Medulla oblongata (tissue), 1 donor: ENCODE results near the gene ABLIM2.
A peak's percentile ranks its signal among the peaks of the same experiment; 100 is the strongest.
"Not testable (repeated sequence)": the region's sequence is repeated elsewhere in the genome, so short reads cannot be mapped to it uniquely, and the experiment has no call there.

Source experiments
- DNase-seq: peaks from one replicate; pipeline ENCODE4 v3.0.0-alpha.2; 2015; ENCODE audit errors: extremely low spot score

The ABLIM2 gene

DNA sequence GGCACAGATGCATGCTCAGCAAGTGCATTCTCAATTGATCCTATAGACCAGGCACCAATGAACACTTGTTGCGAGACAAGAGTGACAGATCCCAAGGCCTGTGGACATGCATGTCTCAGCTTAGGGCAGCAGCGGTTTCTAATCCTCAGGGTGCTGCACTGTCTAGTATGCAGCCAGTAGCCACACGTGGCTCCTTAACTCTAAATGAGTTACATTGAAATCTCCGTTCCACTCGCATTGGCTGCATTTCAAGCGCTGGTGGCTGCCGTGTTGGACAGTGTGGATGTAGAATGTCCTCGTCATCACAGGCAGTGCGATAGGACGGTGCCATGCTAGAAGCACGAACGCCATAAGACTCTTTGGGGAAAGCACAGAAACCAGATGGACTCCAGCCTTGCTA is 194.9 kb downstream of the ABLIM2 start:
- no peak for DNase-seq

DNA sequence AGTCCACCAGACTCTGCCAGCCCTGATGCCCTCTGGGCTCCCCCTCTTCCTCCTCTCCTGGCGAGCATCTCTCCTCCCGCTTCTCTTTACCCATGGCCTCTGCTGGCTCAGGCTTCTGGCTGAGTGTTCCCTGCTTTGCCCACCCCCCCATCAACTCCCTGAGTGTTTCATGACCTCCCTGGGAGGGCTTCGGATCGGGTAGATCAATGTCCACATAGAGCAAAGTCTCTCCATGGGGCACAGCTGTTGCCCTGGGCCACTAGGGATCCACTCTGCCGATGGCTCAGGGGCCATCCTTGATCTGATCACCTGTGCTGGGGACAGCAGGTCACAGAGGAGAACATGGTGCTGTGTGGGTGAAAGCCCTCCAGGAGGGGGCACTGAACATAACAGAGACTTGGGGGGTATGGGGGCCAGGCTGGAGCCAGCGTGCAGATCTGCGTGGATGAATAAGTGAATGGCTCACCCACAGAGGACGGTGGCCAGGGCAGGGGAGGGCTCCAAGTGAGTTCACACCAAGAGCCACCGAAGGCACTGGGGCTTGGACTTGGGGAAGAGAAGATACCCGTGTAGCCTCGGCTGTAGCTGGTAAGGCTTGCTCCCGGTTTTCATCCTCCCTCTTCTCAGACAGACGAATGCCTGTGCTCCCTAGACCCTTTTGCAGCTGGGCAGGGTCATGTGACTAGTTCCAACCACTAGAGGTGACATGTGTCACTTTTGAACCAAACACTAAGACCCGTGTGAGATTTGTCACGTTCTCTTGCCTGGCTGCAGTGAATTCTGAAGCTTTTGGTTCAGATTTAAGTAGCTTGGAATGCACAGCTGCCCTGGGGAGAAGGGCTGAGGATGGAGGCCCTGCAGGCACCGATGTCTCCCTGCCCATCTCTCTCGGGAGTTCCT is 195.8 kb downstream of the ABLIM2 start:
- DNase-seq: no peak

DNA sequence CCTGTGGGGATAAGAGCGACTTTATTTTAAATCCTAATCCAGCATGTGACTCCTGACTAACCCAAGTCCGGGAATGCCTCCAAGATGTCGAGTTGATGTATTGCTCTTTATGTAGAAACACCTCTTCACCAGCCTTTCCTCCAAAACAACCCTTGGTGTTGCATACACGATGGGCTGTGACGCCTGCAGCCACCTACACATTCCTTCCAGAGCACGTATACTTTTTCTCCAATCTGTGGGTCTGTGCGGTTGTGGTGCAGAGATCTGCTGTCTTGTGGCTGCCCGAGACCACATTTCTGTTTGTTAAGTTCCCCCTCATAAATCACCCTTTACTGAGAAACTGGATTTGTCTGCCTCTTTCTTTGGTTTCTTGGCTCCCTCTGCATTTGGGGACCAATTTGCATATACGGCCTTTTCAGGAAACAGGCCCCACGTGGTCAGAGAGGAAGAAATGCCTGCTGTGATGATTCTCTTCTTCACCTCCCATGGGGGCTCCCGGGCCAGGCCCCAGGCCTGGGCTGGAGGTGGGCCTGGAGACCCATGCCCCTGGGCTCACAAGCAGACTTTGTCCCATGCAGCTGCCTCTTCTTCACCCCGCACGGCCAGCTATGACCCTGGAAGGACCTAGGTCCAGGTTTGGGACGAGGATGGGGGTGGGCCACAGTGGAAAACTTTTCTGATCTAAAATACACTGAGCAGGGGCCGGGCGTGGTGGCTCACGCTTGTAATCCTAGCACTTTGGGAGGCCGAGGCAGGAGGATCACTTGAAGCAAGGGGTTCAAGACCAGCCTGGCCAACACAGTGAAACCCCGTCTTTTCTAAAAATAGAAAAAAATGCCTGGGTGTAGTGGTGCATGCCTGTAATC is 197.6 kb downstream of the ABLIM2 start:
- peak; percentile 82 for DNase-seq

DNA sequence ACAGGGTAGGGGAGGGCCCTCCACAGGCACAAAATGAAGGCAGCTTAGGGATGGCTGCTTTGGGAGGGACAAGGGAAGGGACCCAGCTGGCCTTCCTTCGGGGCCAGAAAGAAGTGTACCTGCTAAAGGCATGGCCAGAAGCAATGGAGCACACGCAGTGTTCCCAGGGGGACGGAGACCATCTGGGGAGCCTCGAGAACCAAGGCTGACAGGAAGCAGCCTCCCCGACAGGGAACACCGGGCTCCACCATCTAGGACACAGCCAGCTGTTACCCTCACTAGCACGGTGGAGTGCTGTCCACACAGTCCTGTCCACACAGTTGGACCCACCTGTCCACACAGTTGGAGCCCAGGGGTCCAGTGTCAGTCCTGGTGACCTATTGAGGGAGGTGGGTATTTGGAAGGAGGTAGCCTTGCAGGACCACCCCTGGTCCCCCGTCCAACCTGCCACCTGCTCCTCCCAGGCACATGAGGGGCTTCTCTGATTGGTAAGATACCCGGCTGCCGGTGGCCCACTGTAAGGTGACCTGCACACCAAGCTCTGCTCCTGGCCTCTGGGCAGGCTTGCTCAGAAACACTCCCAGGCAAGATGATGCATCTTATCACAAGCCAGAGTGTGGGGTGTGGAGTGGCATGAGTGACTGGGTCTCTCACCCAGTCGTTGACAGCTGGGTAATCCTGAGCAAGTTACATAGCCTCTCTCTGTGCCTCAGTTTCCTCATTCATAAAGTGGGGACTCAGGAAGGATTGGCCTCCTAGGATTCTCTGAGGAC is 198.4 kb downstream of the ABLIM2 start:
- no peak for DNase-seq

DNA sequence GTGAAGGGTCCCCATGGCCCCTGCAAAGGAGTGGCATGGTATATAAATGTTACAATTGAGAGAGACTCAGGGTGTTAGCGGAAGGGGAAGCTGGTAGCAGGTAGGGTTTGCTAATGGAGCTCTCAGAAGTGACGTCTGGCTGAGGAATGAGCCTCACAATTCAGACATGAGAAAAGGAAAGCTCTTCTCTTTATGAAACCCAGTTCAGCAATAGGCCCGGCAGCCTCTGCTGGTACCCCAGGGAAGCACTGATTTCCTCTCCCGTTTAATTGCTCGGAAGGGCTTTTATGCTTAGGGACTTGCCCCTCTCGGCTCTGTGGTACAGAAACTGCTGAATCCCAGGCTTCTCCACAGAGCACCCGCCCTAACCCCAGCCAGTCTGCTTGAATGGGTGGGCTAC is 199.5 kb downstream of the ABLIM2 start:
- no peak for DNase-seq

DNA sequence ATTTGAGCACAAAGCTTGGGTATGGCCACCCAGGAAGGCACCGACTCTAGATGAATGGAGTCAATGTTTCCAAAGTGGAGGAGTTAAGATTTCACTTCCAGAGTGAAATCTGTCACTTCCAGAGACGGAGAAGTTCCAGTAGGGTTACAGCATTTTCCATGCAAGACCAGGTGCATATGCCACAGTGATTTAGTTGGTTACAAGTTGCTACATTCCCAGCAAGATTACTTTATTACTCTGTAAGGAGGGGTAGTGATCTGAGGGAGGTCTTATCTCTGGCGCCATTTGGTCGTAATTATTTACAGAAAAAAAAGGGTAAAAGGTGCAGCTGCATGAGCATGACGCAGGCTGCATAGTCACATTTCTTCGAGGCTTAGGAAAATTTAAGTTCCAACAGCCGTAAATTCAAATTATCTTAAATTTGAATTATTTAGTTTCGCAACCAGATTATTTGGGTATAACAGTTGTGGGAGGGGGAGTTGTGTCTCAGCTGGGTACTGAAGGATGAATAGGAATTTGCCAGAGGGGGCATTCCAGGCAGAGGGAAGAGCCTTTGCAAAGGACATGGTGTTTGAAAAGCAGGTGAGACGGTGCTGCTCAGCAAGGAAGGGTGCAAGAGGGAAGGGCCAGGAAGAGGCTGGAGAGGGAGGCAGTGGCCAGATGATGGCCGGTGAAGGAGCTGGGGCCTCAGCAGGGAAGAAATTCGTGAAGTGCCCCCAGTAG is 201.5 kb downstream of the ABLIM2 start:
- DNase-seq: no peak

DNA sequence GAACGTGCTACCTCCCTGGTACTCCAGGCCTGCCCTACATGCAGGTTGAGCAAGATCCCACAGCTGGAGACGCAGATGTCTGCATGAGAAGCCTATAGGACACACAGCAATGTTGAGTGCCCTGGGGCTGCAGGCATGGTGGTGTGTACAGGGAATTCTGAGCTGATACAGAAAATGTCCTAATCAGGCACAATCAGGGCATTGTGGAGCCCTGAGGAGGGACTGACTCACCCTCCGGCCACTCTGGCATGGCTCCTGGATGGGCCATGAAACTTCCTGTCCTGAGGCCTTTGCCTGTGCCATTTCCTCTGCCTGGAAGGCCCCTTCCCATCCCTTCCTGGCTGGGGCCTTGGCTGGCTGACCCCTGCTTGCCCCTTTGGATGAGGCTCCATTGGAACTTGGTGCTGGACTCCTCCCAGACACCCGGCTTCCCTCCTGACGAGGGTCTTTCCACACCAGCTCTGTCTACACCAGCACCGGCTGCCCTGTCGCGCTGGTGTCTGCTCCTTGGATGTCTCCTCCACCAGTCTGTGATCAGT is 202.3 kb downstream of the ABLIM2 start:
- DNase-seq: no peak

DNA sequence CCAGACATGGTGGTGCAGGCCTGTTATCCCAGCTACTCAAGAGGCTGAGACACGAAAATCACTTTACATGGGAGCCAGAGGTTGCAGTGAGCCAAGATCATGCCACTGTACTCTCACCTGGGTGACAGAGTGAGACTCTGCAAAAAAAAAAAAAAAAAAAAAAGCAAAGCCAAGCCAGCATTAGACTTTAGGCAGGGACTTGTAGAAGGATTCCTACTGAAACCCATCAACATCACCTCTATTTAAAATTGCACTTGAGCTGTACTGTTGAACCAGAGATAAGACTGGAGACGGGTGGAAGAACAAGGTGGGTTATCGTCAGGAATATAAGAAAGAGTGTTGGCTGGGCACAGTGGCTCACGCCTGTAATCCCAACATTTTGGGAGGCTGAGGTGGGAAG is 203.2 kb downstream of the ABLIM2 start:
- DNase-seq: no peak

DNA sequence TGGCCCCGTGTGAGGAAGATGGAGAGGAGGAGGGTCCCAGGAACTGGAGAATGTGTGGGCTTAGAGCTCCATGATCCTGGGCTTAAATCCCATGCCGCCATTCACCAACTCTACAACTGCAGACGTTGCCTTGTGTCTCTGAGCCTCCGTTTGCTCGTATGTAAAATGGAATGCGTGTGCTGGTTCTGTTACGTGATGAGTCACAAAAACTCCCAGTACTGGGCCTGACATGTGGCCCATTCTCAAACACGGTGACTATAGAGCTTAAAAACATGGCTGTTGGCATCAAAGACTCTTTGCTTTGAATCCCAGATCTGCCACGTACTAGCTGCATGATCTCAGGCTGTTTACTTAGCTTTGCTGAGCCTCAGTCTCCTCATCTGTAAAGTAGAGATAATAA is 206.0 kb downstream of the ABLIM2 start:
- DNase-seq: no peak

DNA sequence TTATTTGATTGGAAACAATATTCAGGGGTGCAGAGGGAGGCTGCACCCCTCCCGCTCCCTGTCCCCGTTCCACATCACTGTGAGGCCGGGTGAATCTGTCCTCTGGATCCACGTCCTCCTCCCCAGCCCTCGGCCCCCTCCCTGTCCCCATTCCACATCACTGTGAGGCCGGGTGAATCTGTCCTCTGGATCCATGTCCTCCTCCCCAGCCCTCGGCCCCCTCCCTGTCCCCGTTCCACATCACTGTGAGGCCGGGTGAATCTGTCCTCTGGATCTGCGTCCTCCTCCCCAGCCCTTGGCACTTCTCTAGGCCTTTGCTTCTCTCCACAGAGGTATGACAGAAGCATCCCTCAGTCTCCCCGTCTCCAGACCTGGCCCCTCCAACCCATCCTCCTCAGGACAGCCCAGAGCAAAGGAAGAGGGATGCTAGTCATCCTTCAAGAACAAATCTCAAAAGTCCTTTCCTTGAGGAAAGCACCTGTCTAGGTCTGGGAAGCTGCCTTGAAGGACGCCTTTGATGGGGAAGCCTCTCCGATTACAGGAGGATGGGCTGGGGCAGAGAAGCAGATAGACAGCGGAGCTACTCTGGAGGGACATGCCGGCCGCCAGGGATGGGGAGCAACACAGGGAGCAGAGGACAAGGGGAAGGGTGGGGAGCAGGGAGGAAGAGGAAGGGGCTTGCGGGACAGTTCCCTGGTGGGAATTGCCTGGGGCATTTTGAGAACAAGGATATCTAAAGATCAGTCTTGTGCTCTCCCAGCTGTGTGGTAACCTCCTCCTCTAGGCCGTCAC is 208.1 kb downstream of the ABLIM2 start:
- DNase-seq: no peak

DNA sequence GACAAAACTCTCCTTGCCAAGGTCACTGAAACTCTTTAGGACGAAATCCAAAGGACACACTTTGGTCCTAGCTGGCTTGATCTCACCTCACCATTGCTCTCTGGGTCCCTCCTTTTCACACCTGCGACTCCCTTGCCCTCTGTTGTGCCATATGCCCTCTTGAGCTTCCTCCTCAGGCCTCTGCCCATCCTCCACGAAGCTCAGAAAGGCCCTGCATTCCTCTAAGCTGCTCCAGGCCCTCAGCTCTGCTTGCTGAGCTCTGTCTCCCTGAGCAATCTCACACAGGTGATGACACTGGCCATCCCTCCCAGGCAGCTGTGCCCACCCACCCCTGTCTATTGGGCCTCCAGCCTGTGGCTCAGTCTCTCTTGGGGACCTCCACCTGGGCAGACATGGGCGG is 208.9 kb downstream of the ABLIM2 start:
- DNase-seq: no peak

DNA sequence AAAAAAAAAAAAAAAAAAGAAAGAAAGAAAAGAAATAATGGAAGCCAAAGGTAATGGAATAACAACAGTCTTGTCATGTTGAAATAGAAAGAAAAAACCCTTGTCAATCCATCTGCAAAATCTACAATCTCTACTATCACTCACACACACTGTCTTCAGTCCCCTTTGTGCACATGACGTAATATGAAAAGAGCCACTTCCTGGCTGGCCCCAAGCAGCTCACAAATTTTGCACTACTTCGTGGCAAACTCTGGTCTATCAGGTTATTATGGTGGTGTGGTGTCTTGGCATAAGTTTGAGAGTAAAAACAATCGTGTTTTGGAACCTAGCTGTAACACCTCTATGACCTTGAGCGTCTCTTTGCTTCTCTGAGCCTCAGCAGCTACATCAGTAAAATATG is 210.7 kb downstream of the ABLIM2 start:
- no peak for DNase-seq

DNA sequence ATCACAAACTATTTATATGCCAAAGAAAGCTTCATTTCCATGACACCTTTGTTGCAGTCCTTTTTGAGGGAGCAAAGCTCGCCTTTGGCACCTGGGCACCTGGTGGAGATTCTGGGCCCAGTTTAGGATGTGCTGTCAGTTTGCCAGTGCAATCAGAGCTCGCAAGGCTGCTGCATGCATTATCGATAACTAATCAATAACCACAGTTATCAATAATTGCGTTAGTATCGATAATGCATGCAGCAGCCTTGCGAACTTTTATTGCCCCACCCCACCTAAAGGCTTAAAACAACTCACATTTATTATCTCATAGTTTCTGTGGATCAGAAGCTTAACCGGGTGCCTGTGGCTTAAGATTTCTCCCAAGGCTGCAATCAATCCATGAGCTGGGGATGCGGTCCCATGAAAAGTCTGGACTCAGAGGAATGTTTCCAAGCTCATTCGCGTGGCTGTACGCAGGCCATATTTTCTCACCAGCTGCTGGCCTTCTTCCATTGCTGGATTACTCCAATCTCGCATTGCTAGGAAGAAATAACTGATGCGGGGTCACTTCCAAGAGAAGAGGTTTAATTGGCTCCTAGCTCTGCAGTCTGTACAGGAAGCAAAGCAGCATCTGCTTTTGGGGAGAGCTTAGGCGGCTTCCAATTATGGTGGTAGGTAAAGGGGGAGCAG is 212.8 kb downstream of the ABLIM2 start:
- DNase-seq: no peak

DNA sequence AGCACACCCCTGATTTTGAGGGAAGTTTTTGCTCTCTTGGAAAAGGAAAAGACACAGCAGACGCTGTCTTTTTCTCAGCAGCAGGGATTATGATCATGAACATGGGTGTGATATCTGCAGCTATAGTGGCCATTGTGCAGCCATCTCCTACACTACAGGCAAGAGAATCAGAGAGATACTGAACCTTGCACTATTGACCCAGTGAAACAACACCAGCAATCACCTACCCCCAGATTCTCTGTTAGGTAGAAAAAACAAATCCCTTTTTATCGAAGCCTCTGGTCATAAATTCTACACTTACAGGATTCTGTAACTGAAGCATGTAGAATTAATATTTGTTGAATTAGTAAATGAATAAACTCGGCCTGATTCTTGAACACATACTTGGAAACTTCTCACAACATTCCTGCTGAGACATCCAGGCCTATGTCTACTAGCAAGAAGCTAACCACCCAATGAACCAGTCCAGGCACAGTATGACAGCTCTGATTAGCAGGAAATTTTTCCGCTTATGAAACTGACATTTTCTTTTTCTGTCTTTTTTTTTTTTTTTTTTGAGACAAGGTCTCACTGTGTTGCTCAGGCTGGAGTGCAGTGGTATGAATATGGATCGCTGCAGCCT is 213.9 kb downstream of the ABLIM2 start:
- no peak for DNase-seq

DNA sequence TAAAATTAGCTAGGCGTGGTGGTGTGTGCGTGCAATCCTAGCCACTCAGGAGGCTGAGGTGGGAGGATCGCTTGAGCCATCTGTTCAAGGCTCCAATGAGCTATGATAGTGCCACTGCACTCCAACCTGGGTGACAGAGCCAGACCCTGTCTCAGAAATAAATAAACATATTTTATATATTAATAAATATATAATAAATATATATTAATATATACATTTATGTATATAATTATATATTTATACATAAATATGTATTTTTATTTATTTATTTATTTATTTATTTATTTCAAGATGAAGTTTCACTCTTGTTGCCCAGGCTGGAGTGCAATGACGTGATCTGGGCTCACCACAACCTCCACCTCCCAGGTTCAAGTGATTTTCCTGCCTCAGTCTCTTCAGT is 214.9 kb downstream of the ABLIM2 start:
- not testable (repeated sequence) for DNase-seq

DNA sequence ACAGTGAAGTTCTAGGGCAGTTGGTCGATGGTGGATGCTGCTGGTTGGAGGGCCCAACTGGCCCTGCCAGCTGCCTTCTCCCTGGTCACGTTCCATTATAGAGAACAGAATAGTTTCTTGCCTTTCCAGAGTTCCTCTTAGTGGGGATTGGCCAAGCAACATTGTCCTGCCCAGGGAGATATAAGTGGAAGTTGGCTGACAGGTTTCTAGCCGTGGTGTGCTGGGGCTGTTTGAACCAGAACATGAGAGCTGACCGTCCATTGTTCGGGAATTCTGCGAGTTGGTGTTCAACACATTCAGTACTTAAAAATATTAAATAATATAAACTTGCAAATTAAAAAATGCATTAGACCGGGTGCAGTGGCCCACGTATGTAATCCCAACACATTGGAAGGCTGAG is 215.4 kb downstream of the ABLIM2 start:
- DNase-seq: no peak

DNA sequence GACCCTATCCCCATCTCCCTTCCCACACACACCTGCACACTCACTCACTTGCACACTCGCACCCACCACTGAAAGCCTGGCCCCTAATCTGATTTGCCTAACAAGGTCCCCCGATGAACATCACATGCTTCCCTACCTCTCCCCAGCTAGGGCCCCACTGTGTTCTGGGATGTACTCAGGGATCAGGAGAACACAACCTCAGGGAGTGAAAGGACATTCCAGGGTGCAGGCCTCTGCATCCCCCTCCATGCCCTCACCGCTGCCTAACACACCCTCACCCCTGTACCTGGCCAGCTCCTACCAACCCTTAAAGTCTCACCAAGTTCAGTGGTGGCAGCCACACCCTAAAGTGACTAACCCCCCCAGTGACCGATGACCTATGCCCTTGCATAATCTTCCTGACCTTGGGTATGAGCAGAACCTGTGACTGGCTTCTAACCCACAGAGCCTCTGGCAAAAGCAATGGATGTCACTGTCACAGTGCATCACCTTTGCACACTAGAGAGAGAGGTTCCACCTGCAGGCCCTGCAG is 216.6 kb downstream of the ABLIM2 start:
- DNase-seq: no peak

DNA sequence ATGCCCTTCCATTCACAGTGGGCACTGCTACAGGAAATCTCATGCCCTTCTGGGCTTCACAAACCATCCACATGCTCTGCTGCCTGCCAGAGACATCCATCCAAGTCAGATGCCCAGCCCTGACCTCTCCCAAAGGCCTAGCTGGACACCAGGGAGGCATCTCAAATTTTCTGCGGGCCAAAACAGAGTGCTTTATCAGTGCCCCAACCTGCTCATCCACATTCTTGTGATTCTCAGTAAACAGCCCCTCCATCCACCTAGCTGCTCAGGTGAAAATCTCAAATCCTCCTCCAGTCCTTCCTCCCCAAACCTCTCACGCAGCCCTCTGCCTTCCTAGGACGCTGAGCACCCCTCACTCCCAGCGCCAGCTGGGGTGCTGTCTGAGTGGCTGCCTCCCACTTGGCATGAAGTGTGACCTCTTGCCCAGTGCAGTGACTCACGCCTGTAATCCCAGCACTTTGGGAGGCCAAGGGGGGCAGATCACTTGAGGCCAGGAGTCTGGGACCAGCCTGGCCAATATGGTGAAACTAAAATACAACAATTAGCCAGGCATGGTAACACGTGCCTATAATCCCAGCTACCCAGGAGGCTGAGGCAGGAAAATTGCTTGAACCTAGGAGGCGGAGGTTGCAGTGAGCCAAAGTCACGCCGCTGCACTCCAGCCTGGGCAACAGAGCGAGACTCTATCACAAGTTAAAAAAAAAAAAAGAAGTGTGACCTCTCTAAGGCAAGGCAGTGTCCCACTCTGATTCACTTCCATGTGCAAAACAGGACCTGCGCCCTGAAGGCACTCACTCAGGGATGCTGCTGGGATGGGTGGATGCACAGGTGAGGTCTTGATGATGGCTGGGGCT is 217.3 kb downstream of the ABLIM2 start:
- DNase-seq: no peak
